Stimulated activated naive CD8-positive, alpha-beta T cell treated with anti-CD3 and anti-CD28 coated beads, Interleukin-15, amount 100 ng/mL, for 72 hours (primary cell): Measurements from ENCODE around the gene SFTPB.

Source experiments
- ATAC-seq: fragments of 150-1000 bp; cut with Tn5 transposase; 2 replicates; pipeline ENCODE4 v1.10.0; 2021; ENCODE audit warnings: mild to moderate bottlenecking, moderate library complexity
- DNase-seq, 2 donors: peaks; one replicate each; pipeline ENCODE4 v3.0.0; 2021 to 2022
- H3K27ac Mint-ChIP-seq, 2 donors: one replicate each; pipeline ENCODE4 v1.8.0; 2022; ENCODE audit warnings: mild to moderate bottlenecking in 2 of 2, mixed read lengths in 2 of 2, moderate library complexity in 2 of 2
- H3K27me3 Mint-ChIP-seq: one replicate; pipeline ENCODE4 v1.8.0; 2022; ENCODE audit warnings: mixed read lengths
- H3K4me1 Mint-ChIP-seq: one replicate; pipeline ENCODE4 v1.8.0; 2022; ENCODE audit warnings: mild to moderate bottlenecking, mixed read lengths
- H3K4me3 Mint-ChIP-seq, 2 donors: one replicate each; pipeline ENCODE4 v1.8.0; 2022; ENCODE audit warnings: mild to moderate bottlenecking in 2 of 2, mixed read lengths in 2 of 2, moderate library complexity in 1 of 2
- H3K9me3 Mint-ChIP-seq, 2 donors: one replicate each; pipeline ENCODE4 v1.8.0; 2022; ENCODE audit warnings: mixed read lengths in 2 of 2

Gene SFTPB

DNA sequence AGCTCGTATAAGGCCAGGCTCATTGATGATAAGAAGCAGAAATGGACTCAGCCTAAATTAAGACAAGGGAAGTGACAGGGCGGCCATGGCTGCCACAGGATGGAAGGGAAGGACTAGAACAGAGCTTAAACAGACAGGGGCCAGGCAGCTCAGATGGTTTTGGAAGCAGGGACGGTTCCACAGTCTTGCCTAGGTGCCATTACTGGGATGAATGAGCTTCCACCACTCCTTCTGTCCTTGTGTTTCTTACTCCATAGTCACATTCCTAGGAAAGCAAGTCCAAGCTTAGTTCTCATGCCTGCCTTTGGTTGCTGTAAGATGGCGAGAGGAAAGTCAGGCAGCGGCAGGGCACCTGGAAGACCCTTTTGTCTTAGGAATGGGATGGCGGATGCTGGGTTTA lies 38.1 kb upstream of the SFTPB start:
- ATAC-seq: no peak
- no peaks in the 10 kb centered on the region for H3K9me3 Mint-ChIP-seq
- H3K27me3 Mint-ChIP-seq: peaks cover 23% of the 10 kb centered on the region
- H3K4me1 Mint-ChIP-seq: peaks cover 56% of the 10 kb centered on the region
- no peak for DNase-seq
- H3K4me3 Mint-ChIP-seq: no peak overlapping the region
- H3K27ac Mint-ChIP-seq: no peak overlapping the region

DNA sequence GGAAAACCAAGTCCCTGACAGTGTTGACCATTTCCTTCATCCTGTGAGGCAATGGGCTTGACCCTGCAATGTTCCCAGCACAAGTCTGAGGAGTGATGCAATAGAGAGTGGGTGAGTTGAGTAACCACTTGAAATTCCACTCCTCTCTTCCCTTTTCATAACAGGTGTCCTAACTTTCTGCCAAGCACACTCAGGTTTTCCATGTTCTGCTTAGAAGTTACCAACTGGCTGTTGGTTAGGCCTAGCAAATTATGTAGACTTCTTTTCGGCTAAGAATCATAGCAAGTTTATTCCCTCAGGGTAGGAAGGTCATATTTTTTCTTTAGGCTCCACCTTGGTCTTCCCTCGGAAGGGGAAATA lies 37.7 kb upstream of the SFTPB start:
- peak overlapping the region in 1 of 2 donors; percentile 57 for H3K27ac Mint-ChIP-seq
- peaks cover 19% of the 10 kb centered on the region for H3K27me3 Mint-ChIP-seq
- DNase-seq (no peak), ATAC-seq (no peak)
- H3K9me3 Mint-ChIP-seq: no peaks in the 10 kb centered on the region
- H3K4me1 Mint-ChIP-seq: peaks cover 52% of the 10 kb centered on the region
- no peak overlapping the region for H3K4me3 Mint-ChIP-seq

DNA sequence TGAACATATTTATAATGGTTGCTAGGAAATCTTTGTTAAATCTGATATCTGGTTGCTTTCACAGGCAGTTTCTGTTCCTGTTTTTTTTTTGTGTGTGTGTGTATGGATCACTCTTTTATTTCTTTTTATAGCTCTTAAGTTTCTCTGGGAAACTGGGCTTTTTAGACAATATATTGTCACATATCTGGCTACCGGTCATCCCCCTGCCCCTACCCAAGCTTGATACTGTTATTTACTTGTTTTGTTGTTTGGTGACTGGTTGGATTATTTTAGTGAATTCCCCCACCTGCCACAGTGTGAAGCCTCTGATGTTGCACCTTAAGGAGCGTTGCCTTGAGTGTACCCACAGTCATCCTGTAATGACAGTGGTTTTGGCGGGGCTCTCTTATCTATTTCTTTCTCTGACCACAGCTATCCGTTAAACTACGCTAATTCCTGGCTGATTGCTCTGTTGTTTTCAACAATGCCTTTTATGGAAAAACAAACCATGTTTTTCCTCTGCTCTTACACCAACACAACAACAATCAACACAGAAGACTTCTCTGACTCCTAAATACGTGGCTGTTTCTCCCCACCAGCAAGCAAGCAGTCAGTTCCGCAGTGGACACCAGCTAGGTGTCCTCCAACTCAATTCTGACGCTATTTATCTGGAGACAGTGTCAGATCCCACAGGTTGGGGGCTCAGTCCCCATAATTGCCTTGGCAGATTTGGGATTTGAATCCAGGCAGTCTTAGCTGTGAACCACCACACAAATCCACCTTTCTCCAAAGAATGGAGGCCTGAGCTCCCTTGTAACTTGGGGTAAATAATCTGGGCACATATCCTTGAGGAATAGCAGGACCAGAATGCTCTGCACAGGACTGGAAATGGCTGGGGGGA lies 37.0 kb upstream of the SFTPB start:
- Mint-ChIP-seq H3K4me3 (peak overlapping the region in 1 of 2 donors; percentile 16), H3K27me3 (peaks cover 13% of the 10 kb centered on the region), H3K9me3 (no peaks in the 10 kb centered on the region), H3K4me1 (peaks cover 46% of the 10 kb centered on the region), H3K27ac (peak overlapping the region; percentile 27 to 79)
- ATAC-seq (peak; percentile 62), DNase-seq (peak in 1 of 2 donors; percentile 39)

DNA sequence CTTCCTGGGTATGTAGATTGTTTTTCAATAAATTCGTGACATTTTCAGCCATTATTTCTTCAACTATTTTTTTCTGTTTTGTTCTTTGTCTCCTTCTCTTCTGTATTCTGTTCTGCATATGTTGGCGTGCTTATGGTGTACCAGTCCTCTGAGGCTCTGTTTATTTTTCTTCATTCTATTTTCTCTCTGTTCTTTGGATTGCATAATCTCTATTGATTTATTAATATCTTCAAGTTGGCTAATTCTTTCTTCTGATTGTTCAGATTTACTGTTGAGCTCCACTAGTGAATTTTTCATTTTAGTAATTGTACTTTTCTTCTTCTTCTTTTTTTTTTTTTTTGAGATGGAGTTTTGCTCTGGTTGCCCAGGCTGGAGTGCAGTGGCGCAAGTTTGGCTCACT lies 36.0 kb upstream of the SFTPB start:
- Mint-ChIP-seq H3K4me1 (peaks cover 46% of the 10 kb centered on the region), H3K9me3 (no peaks in the 10 kb centered on the region), H3K27me3 (peaks cover 9% of the 10 kb centered on the region), H3K4me3 (no peak overlapping the region), H3K27ac (peak overlapping the region; percentile 84 to 95)
- DNase-seq: no peak
- no peak for ATAC-seq

DNA sequence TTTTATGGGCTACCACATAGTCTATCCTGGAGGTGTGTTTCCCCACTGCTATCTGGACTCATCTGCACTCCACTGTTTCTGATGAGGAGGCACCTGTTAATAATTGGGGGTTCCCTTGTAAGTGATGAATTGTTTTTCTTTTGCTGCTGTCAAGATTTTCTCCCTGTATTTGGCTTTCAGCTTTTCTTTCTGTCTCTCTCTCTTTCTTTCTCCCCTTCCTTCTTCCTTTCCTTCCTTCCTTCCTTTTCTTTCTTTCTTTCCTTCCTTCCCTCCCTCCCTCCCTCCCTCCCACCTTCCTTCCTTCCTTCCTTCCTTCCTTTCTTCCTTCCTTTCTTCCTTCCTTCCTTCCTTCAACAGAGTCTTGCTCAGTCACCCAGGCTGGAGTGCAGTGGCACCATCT lies 35.3 kb upstream of the SFTPB start:
- H3K27me3 Mint-ChIP-seq: peaks cover 9% of the 10 kb centered on the region

DNA sequence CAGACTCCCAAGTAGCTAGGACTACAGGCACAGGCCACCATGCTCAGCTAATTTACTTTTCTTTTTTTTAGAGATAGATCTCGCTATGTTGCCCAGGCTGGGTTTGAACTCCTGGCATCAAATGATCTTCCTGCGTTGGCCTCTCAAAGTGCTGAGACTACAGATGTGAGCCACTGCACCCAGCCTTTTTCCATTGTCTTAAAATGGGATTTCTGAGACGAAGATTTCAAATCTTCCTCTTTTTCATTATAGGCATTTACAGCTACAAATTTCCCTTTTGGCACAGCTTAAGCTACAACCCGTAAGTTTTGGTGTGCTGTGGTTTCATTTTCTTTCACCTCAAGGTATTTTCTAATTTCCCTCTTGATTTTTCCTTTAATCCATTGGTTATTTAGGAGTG lies 34.8 kb upstream of the SFTPB start:
- Mint-ChIP-seq H3K4me3 (peak overlapping the region; percentile 1 to 33), H3K4me1 (peaks cover 54% of the 10 kb centered on the region), H3K27ac (peak overlapping the region; percentile 88), H3K27me3 (peaks cover 9% of the 10 kb centered on the region), H3K9me3 (no peaks in the 10 kb centered on the region)
- DNase-seq (no peak), ATAC-seq (no peak)

More for the DNA sequence above, 35.3 kb upstream of the SFTPB start:
- Mint-ChIP-seq H3K4me1 (peaks cover 50% of the 10 kb centered on the region), H3K4me3 (peak overlapping the region; percentile 9 to 33), H3K9me3 (no peaks in the 10 kb centered on the region), H3K27ac (peak overlapping the region; percentile 88 to 95)
- no peak for DNase-seq
- no peak for ATAC-seq

DNA sequence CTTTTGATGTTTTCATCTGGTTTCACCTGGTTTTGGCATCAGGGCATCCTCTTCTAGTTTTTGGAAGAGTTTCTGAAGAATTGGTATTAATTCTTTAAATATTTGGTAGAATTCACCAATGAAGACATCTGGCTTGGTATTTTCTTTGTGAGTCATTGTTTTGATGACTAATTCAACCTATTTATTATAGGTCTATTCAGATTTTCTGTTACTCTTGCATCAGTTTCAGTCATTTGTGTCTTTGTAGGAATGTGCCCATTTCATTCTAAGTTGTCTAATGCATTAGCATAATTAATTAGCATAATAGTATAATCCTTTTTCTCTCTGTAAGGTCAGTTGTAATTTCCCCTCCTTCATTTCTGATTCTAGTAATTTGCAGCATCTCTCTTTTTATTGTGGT lies 34.2 kb upstream of the SFTPB start:
- H3K9me3 Mint-ChIP-seq: no peaks in the 10 kb centered on the region
- DNase-seq: no peak
- peak; percentile 56 for ATAC-seq
- peak overlapping the region in 1 of 2 donors; percentile 12 for H3K4me3 Mint-ChIP-seq
- H3K27ac Mint-ChIP-seq: peak overlapping the region; percentile 54 to 88
- H3K27me3 Mint-ChIP-seq: peaks cover 9% of the 10 kb centered on the region
- peaks cover 52% of the 10 kb centered on the region for H3K4me1 Mint-ChIP-seq

DNA sequence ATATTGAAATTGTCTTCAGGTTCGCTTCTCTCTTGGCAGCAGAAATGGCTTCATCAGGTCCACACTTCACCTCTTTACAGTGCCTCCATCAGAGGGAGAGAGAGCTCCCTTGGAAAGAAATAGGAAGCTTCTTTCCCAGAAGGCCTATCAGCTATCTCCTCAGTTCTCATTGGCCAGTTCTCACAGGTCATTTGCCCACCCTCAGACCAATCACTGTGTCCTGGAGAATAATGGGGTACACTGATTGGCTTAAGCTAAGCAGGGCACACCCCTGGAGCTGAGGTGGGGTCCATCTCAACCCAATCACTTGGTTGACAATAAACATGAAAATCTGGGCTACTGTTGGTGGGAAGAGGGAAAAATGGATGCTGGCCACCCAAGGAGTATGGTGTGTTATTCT lies 31.3 kb upstream of the SFTPB start:
- Mint-ChIP-seq H3K9me3 (no peaks in the 10 kb centered on the region), H3K4me1 (peaks cover 36% of the 10 kb centered on the region), H3K27me3 (no peaks in the 10 kb centered on the region), H3K27ac (peak overlapping the region in 1 of 2 donors; percentile 1), H3K4me3 (no peak overlapping the region)
- DNase-seq: no peak
- no peak for ATAC-seq

DNA sequence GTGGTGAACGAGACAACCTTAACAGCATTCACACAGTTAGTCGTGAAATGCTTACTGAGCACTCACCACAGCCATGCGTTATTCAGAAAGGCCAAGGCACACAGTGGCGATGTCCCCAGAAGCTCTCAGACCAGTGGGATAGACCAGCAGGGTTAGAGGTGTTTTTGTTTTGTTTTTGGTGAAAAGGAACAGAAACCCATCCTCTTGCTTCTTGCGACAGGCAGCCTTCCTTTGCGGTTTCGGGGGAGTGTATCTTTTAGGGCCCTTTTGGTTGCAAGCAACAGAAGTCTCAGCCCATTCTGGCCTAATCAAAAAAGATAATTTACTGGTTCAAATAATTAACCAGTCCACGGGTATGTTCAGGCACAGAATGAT lies 30.9 kb upstream of the SFTPB start:
- Mint-ChIP-seq H3K4me3 (no peak overlapping the region), H3K27me3 (no peaks in the 10 kb centered on the region), H3K27ac (no peak overlapping the region), H3K4me1 (peaks cover 34% of the 10 kb centered on the region), H3K9me3 (no peaks in the 10 kb centered on the region)
- DNase-seq (no peak), ATAC-seq (no peak)

DNA sequence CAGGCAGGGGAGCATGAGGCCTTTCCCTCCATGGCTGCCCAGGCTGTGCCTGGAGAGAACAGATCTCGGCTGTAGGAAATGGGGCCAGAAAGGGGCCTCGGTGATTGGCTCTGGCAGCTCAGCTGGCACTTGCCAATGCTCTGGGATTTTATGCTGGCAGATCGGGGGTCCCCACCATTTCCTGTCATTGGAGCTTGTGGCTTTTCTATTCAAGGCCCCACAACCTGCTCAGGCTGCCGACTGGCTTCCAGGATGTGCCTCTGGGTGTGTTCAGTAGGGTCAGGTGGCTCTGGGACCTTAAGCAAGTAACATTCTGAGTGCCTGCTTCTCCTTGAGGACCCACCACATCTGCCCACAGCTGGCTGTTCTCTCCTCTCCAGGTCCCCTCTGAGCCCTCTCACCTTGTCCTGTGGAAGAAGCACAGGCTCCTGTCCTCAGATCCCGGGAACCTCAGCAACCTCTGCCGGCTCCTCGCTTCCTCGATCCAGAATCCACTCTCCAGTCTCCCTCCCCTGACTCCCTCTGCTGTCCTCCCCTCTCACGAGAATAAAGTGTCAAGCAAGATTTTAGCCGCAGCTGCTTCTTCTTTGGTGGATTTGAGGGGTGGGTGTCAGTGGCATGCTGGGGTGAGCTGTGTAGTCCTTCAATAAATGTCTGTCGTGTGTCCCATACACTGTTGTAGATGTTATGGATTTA lies 30.3 kb upstream of the SFTPB start:
- H3K27ac Mint-ChIP-seq: peak overlapping the region in 1 of 2 donors; percentile 27
- ATAC-seq (peak; percentile 42), DNase-seq (no peak)
- H3K9me3 Mint-ChIP-seq: no peaks in the 10 kb centered on the region
- H3K27me3 Mint-ChIP-seq: no peaks in the 10 kb centered on the region
- peaks cover 35% of the 10 kb centered on the region for H3K4me1 Mint-ChIP-seq
- H3K4me3 Mint-ChIP-seq: no peak overlapping the region

DNA sequence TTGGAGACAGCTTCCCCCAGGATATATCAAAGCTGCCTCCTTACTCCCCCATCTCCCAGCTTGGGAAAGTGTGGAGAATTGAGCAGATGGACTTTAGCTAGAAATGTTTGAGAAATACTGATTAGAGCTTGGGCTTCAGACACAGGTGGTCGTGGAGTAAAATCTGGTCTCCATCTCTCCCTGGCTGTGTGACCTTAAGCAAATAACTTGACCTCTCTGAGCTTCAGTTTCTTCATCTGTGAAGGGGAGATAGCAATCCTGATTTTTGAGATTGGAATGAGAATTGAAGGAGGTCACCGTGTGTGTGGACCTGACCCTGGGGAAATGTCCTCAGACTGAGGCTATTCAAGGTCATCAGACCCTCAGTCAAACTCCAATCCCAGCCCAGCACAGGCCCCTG lies 29.7 kb upstream of the SFTPB start:
- Mint-ChIP-seq H3K27ac (no peak overlapping the region), H3K4me3 (no peak overlapping the region), H3K4me1 (peaks cover 31% of the 10 kb centered on the region), H3K27me3 (no peaks in the 10 kb centered on the region), H3K9me3 (no peaks in the 10 kb centered on the region)
- ATAC-seq (no peak), DNase-seq (no peak)

DNA sequence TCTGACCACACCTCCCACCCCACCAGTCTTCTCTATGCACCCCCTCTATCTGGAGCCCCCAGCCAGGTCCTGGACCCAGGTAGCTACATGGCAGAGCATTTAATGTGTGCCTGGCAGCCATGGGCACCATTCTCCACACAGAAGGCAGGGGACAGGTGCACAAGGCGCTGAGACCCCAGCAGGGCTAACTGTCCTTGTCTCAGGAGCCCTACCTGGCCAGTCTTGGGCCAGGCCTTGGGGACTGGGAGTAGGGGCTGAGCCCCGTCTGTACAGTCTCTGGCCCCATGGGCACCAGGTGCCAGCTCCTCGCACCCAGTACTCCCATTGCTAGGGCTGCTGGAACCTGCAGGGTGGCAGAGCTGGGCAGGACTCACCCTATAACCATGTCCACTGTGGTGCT lies 29.1 kb upstream of the SFTPB start:
- Mint-ChIP-seq H3K27me3 (no peaks in the 10 kb centered on the region), H3K4me3 (no peak overlapping the region), H3K4me1 (peaks cover 31% of the 10 kb centered on the region), H3K9me3 (no peaks in the 10 kb centered on the region), H3K27ac (no peak overlapping the region)
- DNase-seq (no peak), ATAC-seq (no peak)

DNA sequence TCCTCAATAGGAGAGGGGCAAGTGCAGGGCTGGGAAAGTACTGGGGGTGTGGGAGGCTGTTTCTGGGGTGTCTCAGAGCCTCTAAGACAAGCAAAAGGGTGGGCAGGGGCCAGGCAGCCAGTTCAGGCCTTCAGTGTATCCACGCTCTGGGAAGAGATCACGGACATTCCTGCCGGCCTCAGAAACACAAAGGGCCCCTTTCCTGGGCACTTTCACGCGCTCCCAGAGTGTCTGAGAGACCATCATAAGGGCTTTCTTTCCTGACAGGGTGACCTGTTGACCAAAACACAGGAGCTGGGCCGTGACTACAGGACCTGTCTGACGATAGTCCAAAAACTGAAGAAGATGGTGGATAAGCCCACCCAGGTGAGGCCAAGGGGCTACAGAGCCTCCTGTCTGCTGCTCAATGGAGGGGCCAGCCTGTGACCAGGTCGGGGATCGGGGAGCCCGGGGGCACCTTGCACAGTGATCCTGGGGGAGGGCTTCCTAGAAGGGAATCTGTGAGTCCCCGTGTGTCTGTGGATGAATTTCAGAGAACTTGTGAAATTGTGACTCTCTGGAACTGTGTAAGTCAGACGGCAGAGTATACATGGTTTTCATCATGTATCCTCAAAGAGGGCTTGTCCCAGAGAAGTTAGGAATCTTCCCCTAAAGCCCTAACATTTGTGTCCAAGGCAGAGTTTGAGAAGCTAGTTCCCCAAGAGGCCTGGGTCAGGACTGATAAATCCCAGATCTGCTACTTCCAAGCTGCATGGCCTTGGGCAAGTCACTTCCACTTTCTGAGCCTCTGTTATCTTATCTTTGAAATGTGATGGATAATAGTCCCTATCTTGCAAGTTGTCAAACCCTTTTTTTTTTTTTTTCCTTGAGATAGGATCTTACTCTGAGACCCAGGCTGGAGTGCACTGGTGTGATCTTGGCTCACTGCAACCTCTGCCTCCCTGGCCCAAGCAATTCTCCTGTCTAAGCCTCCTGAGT lies 28.0 kb upstream of the SFTPB start:
- Mint-ChIP-seq H3K27me3 (no peaks in the 10 kb centered on the region), H3K27ac (peak overlapping the region in 1 of 2 donors; percentile 82), H3K4me3 (no peak overlapping the region), H3K4me1 (peaks cover 31% of the 10 kb centered on the region), H3K9me3 (no peaks in the 10 kb centered on the region)
- DNase-seq (no peak), ATAC-seq (no peak)

DNA sequence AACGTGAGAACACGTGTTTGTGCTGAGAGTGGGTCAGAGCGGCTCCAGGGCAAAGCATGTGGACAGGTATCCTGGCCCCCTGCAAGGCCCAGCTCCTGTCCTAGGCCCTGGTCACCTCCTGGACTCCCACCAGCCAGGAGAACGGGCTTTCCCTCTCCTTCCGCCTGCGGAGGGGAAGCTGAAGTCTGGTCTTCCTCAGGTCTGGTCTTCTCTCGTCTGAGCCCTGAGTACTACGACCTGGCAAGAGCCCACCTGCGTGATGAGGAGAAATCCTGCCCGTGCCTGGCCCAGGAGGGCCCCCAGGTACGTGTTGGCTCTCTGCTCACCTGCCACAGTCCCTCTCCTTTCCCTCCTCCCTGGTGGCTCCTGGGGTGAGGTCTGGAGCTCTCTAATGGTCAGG lies 27.1 kb upstream of the SFTPB start:
- DNase-seq: no peak
- Mint-ChIP-seq H3K27me3 (no peaks in the 10 kb centered on the region), H3K4me3 (no peak overlapping the region), H3K9me3 (no peaks in the 10 kb centered on the region), H3K4me1 (peaks cover 36% of the 10 kb centered on the region), H3K27ac (no peak overlapping the region)
- ATAC-seq: no peak
